ENCODE results near the gene GRIN2C. TPM values are rescaled to one million over a fixed set of nuclear protein-coding genes. Genes with fewer than 3 reads are reported as not detected.

The GRIN2C gene
- total and polyA plus RNA-seq, 2 donors (not counting 3 experiments of a cell fraction or from before 2014, with no cell fraction given), result 0.04 to 0.60 TPM

DNA sequence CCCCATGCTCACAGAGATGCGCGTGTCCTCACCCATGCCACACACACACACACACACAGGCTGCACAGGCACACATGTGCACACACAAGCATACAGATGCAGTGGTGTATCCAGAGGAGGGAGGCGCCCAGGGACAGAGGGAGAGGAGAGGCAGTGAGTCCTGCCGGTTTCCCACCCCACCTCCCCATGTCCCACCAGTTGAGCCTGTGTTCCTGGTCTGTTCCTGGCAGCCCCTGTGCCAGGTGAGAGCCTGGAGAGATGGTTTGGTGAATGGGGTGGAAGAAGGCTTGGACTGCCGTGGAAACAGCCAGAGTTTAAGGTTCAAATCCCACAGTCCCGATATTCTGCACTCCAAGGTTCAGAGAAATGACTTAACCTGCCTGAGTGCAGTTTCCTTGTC is 44.0 kb upstream of the GRIN2C start:
- DNase-seq (ENCODE audit: low read depth, low spot score), result no peak
- BruUV-seq (replicated peaks), result no TSS peak
- TF ChIP-seq POLR2A (IDR thresholded peaks at IDR 0.05; ENCODE audit: low read depth, low read length), result no peak
- no peak overlapping the region for H3K4me3 ChIP-seq (replicated peaks in 1 of 3; ENCODE audit: insufficient read depth in 1 of 3, low read depth in 1 of 3, low read length in 3 of 3)
- H3K9me1 ChIP-seq (replicated peaks; ENCODE audit: control insufficient read depth, extremely low read depth, insufficient read depth, low read length), result no peaks in the 10 kb centered on the region
- FAIRE-seq, result no peak
- H3K9ac ChIP-seq (replicated peaks; ENCODE audit: extremely low read depth, insufficient read depth, low read length), result no peak overlapping the region
- no peaks in the 10 kb centered on the region for H4K20me1 ChIP-seq (replicated peaks; ENCODE audit: control insufficient read depth, extremely low read depth, insufficient read depth, low read length)
- H3K27me3 ChIP-seq (ENCODE audit: control insufficient read depth in 2 of 2, insufficient read depth in 2 of 2, low read length in 2 of 2), result no peaks in the 10 kb centered on the region
- no peaks in the 10 kb centered on the region for H3K79me2 ChIP-seq (ENCODE audit: control insufficient read depth, insufficient read depth, low read length)
- dilution Hi-C loops (cut with MboI; ENCODE audit: extremely low pct_ligation_motif_present, low sequenced_read_pairs), result no loop called here
- no peaks in the 10 kb centered on the region for H3K9me3 ChIP-seq (replicated peaks; ENCODE audit: control insufficient read depth, insufficient read depth, low read length)
- POLR2A ChIA-PET, result no interaction called here
- no peaks in the 10 kb centered on the region for H3K4me1 ChIP-seq (ENCODE audit: control insufficient read depth, extremely low read depth, insufficient read depth, low read length)
- H2AFZ ChIP-seq (ENCODE audit: low read depth, low read length), result no peak overlapping the region
- intact Hi-C loops (cut with micrococcal nuclease), result no loop called here
- no peaks in the 10 kb centered on the region for H3K36me3 ChIP-seq (ENCODE audit: control insufficient read depth in 2 of 2, extremely low read depth in 1 of 2, insufficient read depth in 2 of 2, low read length in 2 of 2)
- CTCF ChIA-PET, result no interaction called here
- no peak overlapping the region for H3K27ac ChIP-seq (ENCODE audit: insufficient read depth, low read depth, low read length)
- no peak overlapping the region for H3K4me2 ChIP-seq (ENCODE audit: insufficient read depth, low read length)

DNA sequence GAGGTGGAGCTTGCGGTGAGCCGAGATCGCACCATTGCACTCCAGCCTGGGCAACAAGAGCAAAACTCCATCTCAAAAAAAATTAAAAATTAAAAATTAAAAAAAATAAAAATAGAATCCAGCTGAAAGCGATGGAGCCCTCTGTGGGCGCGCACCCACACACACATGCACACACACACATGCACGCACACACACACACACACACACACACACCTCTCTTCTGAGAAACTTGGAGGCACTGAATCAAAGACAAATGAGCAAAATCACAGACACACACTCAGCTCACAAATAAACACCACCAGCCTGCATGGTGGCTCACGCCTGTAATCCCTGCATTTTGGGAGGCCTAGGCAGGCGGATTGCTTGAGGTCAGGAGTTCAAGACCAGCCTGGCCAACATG is 43.3 kb upstream of the GRIN2C start:
- Histone ChIP-seq H3K9me1 (replicated peaks; ENCODE audit: control insufficient read depth, extremely low read depth, insufficient read depth, low read length) (no peaks in the 10 kb centered on the region), H3K27ac (ENCODE audit: insufficient read depth, low read depth, low read length) (no peak overlapping the region), H3K36me3 (ENCODE audit: control insufficient read depth in 2 of 2, extremely low read depth in 1 of 2, insufficient read depth in 2 of 2, low read length in 2 of 2) (no peaks in the 10 kb centered on the region), H3K79me2 (ENCODE audit: control insufficient read depth, insufficient read depth, low read length) (no peaks in the 10 kb centered on the region), H3K9me3 (replicated peaks; ENCODE audit: control insufficient read depth, insufficient read depth, low read length) (no peaks in the 10 kb centered on the region), H3K27me3 (ENCODE audit: control insufficient read depth in 2 of 2, insufficient read depth in 2 of 2, low read length in 2 of 2) (peaks cover 0 to 3% of the 10 kb centered on the region in 2 experiments), H4K20me1 (replicated peaks; ENCODE audit: control insufficient read depth, extremely low read depth, insufficient read depth, low read length) (no peaks in the 10 kb centered on the region), H3K4me2 (ENCODE audit: insufficient read depth, low read length) (no peak overlapping the region), H3K4me1 (ENCODE audit: control insufficient read depth, extremely low read depth, insufficient read depth, low read length) (no peaks in the 10 kb centered on the region), H2AFZ (ENCODE audit: low read depth, low read length) (no peak overlapping the region), H3K4me3 (replicated peaks in 1 of 3; ENCODE audit: insufficient read depth in 1 of 3, low read depth in 1 of 3, low read length in 3 of 3) (no peak overlapping the region), H3K9ac (replicated peaks; ENCODE audit: extremely low read depth, insufficient read depth, low read length) (no peak overlapping the region)
- FAIRE-seq, result no peak
- intact Hi-C loops (cut with micrococcal nuclease), result no loop called here
- TF ChIP-seq MYC (IDR thresholded peaks at IDR 0.05; ENCODE audit: low read depth, low read length) (no peak), JUN (IDR thresholded peaks at IDR 0.05; ENCODE audit: borderline replicate concordance, insufficient read depth, insufficient read length, low read depth) (no peak), POLR2A (IDR thresholded peaks at IDR 0.05; ENCODE audit: low read depth, low read length) (no peak), FOS (IDR thresholded peaks at IDR 0.05; ENCODE audit: borderline replicate concordance, insufficient read depth, low read length) (no peak)
- TF ChIP-seq, protein P1, sequence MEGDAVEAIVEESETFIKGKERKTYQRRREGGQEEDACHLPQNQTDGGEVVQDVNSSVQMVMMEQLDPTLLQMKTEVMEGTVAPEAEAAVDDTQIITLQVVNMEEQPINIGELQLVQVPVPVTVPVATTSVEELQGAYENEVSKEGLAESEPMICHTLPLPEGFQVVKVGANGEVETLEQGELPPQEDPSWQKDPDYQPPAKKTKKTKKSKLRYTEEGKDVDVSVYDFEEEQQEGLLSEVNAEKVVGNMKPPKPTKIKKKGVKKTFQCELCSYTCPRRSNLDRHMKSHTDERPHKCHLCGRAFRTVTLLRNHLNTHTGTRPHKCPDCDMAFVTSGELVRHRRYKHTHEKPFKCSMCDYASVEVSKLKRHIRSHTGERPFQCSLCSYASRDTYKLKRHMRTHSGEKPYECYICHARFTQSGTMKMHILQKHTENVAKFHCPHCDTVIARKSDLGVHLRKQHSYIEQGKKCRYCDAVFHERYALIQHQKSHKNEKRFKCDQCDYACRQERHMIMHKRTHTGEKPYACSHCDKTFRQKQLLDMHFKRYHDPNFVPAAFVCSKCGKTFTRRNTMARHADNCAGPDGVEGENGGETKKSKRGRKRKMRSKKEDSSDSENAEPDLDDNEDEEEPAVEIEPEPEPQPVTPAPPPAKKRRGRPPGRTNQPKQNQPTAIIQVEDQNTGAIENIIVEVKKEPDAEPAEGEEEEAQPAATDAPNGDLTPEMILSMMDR (IDR thresholded peaks at IDR 0.05; ENCODE audit: extremely low read depth in 1 of 2, insufficient read depth in 1 of 2, low read depth in 1 of 2, low read length in 2 of 2), result no peak
- ChIA-PET POLR2A (no interaction called here), CTCF (no interaction called here)
- no TSS peak for BruUV-seq (replicated peaks)
- no peak for DNase-seq (ENCODE audit: low read depth, low spot score)
- dilution Hi-C loops (cut with MboI; ENCODE audit: extremely low pct_ligation_motif_present, low sequenced_read_pairs), result no loop called here
